NCI-H2081 (cell line): ENCODE results near the gene LRRIQ1.

Experiments used
- DNase-seq, 2 experiments: peaks; one replicate each; lab custom pipeline; 2025; lab: John Stamatoyannopoulos, UW

Gene LRRIQ1

GRCh38 chr12:85281636-85282312 lies 245.6 kb downstream of the LRRIQ1 start:
- no peak for DNase-seq

- DNase-seq: no peak
These were observed 247.4 kb downstream of the LRRIQ1 start for GRCh38 chr12:85283560-85283959.
